NK-92 (cell line): Measurements from ENCODE around the gene SLC22A2.

Experiments used
- DNase-seq: peaks from one replicate; lab custom pipeline; 2025; ENCODE audit not compliant: unreplicated experiment; lab: John Stamatoyannopoulos, UW

Gene SLC22A2

DNA sequence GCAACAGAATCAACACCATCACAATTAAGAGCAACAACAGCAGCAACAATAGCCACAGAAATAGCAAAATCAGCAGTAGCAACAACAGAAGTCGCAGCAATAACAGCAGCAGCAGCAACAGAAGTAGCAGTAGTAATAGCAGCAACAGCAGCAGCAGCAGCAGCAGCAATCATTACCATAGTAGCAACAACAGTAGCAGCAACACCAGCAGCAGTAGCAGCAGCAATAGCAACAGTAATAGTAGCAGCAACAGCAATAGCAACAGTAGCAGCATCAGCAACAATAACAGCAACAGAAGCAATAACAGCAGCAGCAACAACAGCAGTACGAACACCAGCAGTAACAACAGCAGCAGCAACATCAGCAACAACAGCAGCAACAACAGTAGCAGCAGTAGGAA lies 39.8 kb downstream of the SLC22A2 start:
- no peak for DNase-seq

DNA sequence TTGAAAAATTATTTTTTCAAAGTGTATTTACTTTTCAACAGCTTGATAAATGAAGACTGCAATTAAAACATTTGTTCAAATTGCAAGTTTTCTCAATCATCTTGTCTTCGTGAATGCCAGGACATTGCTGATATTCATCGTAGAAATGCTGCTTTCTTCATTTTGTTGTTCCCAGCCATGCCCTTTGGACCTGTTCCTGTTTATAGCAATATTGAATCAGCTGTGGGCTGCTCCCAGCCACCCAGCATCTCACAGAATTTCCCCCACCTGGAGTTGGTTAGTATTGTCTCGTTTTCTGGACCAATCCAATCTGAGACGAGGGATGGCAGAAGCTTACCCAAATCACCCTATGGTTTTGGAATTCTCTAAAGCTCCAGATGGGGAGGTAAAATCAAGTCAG lies 40.8 kb downstream of the SLC22A2 start:
- DNase-seq = no peak

DNA sequence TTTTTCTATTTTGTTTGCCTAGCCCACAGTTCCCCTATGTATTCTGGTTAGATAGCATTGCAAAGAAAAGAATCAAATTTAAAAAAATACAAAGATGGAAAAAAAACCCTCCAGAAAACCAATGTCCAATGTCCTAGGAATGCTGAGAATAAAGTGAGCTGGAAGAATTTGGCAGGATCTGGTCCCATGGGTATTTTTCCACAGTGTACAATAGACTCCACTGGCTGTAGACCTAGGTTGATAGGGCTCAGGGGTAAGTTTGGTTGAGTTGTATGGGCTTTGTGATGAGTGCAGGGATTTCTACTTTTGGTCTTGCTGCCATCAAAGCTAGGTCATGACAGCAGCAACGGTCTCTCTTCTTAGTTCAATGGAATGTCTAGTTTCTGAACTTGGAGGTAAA lies 41.5 kb downstream of the SLC22A2 start:
- DNase-seq = no peak

DNA sequence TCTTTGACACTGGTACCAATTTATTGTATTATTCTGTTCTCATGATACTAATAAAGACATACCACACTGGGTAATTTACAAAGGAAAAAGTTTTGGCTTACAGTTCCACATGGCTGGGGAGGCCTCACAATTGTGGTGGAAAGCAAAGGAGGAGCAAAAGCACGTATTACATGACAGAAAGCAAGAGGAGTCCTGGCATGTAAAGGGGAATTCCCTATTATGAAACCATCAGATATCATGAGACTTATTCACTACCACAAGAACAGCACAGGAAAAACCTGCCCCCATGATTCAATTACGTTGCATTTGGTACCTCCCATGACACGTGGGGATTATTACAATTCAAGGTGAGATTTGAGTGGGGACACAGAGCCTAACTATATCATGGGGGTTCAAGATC lies 43.4 kb downstream of the SLC22A2 start:
- DNase-seq = no peak

DNA sequence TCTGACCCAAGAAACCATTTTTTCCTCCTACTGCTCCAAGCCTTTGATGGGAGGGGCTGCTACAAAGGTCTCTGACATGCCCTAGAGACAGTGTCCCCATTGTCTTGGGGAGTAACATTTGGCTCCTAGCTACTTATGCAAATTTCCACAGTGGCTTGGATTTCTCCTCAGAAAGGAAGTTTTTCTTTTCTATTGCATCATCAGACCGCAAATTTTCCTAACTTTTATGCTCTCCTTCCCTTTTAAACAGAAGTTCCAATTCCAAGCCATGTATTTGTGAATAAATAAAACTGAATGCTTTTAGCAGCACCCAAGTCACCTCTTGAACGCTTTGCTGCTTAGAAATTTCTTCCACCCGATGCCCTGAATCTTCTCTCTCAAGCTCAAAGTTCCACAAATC lies 51.0 kb downstream of the SLC22A2 start:
- no peak for DNase-seq

DNA sequence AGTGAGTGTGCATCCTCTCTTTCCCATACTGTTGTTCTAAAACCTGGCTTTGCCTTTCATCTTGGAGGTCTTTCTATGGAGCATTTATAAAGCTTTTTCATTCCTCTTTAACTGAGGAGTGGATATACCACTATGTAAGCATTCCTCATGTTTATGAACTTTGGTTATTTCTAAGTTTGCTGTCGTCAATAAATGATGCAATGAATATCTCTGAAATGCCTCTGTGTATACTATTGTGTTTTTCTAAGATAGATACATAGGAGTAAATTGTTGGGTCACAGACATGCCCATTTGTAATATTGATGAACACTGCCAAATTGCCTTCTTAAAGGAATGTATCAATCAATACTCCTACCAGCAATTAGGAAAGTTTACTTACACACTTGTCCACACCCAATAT lies 53.9 kb downstream of the SLC22A2 start:
- no peak for DNase-seq

DNA sequence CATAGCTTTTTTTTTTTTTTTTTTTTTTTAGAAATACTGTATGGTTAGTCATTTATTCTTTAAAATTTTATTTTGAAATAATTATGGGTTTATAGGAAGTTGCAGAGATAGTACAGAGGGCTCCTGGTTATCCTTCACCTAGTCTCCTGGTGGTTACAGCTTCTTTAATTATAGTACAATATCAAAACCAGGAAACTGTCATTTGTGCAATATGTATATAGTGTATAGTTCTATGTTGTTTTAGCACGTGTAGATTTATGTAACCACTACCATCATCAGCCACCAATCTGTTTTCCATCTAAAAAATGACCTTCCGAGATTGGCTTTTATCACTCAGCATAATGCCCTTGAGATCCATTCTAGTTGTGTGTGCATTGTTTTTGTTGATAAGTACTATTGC lies 54.7 kb downstream of the SLC22A2 start:
- no peak for DNase-seq

DNA sequence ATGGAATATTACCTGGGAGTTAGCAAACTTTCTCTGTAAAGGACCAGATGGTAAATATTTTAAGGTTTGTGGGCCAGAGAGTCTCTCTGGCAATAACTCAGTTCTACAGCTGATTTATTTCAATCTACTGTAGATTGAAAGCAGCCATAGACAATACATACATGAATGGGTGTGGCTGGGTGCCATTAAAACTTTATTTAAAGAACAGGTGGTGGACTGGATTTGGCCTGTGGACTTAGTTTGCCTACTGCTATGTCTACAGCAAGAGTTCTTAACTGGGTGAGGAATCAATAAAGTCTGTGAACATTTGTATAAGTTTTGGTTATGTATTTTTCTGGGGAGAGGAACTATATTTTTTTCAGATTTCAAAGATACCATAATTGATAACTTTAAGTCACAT lies 55.1 kb downstream of the SLC22A2 start:
- no peak for DNase-seq

DNA sequence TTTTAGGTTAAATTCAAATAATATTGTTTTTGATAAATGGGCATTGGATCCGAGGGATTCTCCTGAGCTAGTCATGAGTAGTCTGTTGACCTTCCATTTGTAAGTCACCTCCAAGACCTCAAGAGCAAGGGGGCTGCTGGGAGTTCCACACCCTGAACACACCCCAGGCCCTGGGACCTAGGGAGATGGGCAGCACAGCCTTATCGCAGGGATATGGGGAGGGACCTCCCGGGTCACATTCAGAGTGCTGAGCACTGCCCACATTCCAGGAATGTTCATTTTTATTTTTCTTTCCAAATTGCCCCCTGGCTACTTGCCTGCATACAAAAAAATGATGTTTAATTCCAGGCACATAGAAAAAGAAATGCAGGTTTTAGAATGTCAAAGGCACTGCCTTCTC lies 55.5 kb downstream of the SLC22A2 start:
- no peak for DNase-seq

DNA sequence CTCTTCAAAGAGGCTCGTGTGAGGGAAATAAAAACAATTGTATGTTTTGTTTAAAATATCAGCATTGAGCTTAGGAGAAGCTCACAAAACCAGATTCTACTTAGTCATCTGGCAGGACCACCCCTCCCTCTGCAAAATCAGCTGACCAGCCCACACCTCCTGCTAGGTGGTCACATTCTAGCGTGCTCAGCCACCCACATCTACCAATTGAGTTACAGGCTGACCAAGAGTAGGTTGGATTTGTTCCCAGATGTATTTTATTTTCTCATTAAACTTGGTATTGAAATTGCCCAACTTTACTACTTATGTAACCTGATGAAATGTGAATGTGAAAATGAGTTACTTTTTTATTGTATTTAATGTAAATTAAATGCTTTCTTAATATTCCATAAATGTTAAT lies 56.2 kb downstream of the SLC22A2 start:
- no peak for DNase-seq

DNA sequence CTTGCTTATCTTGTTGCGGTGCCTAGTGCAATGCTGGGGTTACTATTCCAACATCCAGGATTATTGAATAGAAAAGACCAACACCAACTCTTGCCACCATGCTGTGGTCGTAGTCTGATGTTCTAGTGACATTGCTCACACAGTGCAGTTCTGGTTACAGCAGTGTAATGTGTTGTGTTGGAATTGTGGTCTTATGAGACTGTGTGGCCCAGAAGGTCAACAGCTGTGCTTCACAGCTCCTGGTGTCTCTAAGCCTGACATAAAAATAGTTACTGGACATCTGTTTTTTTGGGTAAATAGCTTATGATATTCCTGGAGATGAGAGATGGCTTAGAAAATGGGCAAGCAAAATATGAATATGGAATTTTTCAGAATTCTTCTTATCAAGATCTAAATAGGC lies 57.6 kb downstream of the SLC22A2 start:
- DNase-seq = no peak

DNA sequence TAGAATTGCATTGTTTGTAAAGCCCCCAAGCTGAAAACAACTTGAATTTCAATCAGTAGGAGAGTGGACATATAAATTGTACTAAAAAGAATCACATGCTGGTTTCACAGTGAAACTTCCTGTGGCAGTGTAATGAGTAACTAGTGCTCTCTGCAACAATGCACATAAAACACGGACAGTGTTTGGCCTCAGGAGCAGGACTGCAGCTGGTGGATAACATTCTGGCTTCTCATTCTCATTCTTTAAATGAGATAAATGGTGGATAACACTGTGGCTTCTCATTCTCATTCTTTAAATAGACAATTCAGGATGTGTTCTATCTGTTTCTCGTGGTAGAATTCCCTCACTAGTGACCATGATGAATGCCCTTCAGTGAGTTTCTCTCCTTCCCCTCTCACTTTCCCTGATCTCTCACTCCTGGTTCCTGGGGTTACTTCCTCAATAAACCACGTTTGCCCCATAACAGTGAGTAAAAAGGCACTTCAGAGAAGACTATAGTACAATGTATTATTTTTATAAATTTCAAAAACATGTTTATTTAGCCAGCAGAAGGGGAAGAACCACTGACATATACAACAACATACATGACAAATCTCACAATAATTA lies 59.9 kb downstream of the SLC22A2 start:
- DNase-seq = no peak

DNA sequence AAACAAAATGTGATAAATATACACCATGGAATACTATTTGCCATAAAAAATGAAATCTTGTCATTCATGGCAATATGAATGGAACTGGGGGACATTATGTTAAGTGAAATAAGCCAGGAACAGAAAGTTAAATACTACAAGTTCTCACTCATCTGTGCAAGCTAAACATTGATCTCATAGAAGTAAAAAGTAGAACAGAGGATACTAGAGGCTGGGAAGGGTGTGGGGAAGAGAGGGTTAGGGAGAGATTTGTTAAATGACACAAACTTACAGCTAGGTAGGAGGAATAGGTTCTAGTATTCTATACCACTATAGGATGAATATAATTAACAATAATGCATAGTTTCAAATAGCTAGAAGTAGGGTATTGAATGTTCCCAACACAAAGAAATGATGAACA lies 61.0 kb downstream of the SLC22A2 start:
- DNase-seq = no peak

DNA sequence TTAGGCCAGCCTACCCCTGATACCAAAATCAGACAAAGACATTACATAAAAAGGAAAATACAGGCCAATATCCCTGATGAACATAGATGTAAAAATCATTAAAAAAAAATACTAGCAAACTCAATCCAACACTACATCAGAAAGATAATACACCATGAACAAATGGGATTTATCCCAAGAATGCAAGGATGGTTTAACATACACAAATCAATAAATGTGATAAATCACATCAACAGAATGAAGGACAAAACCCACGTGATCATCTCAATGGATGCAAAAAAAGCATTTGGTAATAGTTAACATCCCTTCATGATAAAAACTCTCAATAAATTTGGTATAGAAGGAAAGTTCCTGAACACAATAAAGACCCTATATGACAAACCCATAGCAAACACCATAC lies 63.8 kb downstream of the SLC22A2 start:
- no peak for DNase-seq

DNA sequence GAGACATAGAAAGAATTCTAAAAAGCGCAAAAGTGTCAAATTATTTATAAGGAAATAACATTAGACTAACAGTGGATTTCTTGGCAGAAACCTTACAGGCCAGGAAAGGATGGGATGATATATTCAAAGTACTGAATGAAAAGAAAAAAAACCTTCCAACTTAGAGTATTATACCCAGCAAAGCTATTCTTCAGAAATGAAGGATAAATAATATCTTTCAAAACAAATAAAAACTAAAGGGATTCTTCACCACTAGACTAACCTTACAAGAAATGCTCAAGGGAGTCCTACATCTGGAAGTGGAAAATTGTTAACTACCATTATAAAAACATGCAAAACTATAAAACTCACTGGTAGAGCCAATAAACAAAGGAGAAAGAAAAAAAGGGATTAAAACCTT lies 65.8 kb downstream of the SLC22A2 start:
- no peak for DNase-seq

DNA sequence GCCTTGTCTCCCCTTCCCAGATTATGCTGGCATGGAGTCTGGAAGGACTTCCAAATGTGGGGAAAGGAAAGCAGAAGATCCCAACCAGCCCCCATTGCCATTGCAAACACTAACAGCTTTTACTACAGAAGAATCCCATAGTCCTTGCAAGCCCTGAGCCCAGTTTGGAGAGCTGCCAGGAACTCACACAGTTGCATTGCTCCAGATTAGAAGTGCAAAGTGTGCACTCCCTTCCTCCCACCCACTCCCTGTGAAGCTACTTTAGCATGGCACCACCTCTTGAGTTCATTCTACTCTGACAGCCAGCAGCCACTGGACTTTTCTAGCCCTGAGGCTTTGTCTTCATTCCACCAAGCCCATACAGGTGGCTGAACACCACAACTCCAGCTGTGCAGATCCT lies 67.6 kb downstream of the SLC22A2 start:
- DNase-seq = no peak

DNA sequence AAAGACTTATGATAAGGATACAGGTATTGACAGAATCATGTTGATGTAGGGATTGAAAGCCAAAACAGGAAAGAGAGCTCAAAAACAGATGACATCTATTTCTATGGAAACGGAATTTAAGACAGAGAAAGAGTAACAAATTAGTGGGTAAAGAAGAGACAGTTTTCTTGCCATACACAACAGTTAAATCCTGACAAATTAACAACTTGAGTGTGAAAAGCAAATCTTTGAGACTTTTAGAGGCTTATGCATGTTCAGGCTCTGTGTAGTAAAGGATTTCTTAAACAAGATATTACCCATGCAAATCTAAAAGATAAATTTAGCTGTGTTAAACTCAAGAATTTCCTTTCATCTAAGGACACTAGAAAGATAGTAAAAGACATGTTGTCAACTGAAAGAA lies 68.5 kb downstream of the SLC22A2 start:
- DNase-seq = no peak

DNA sequence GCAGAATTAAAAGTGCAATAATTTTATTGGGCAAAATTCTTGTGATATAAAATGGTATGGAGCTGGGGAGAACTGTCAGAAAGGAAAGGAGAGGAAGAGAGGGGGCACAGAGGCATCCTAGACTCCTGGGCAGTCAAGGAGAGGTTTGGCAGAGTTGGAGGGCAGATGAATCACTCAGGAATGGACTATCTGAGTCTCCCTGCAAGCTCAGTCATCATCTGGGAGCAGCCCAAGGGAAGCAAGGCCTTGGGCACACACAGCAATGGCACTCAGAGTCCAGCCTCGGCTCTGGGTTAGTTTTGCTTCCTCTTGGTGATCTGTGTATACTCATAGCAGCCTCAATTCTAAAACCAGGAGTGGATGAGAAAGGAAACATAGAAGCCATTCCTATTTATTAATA lies 69.8 kb downstream of the SLC22A2 start:
- DNase-seq = no peak

DNA sequence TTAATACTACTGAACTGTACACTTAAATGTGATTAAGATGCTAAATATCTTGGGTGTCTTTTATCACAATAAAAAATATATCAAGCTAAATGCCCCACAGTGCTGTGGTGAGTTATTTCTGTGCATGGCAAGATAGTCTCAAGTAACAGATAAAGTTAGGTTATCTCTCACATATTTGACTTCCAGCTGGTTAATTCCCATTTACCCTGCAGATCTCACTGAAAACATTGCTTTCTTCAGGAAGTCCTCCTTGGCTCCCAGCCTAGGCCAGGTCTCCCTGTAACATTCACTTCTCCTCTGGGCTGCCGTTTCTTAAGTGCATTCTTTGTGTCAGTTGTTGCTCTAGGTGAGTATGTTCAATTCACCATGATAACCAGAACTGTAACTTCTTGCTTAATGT lies 77.9 kb downstream of the SLC22A2 start:
- no peak for DNase-seq

DNA sequence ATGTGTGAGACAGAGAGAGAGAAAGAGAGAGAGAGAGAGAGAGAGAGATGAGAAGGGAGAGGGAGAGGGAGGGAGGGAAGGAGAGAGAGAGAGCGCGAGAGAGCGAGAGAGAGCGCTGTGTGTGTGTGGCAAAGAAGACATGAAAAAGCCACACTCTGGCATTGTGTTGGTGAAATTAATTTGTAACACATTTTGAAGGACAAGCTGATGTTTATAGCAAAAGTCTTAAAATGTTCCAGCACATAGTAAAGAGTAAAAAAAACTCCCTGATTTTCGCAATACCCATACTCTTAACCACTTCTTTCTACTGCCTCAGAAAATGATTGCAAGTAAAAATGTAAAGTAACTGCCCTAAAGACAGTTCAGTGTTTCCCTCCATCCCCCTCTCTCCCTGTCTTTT lies 80.3 kb downstream of the SLC22A2 start:
- no peak for DNase-seq

DNA sequence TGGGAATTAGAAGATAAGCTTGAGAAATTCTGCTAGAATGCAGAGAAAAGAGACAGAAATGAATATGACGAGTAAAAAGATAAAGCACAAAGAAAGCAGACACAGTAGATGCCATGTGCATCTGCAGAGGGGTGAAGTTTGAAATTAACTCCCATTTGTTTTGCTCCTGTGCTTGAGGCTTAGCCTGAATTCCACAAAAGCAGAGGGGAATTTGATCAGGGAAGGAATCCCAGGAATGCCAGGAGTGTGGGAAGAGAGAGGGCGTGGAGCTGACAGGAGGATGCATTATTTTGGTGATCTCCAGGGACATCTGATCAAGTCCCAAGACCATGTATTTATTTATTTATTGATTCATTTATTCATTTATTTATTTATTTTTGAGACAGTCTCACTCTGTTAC lies 81.4 kb downstream of the SLC22A2 start:
- DNase-seq = no peak

DNA sequence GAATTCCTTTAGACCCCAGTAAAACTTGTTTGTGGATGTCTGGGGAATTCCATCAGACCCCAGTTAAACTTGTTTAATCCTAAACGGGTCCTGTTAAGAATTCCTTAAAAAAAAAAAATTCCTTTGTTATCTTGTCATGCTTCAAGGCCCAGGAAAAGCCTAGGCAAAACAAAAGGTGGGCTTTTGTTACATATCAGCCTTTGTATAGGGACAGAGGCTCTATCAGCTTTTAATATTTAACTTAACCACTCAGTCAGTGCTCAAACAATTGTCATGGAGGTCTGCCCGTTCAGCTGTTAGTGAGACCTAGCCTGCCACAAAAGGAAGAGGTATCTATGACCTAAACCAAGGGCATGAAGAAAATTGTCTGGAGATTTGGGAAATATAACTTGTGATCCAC lies 83.9 kb downstream of the SLC22A2 start:
- DNase-seq = no peak

DNA sequence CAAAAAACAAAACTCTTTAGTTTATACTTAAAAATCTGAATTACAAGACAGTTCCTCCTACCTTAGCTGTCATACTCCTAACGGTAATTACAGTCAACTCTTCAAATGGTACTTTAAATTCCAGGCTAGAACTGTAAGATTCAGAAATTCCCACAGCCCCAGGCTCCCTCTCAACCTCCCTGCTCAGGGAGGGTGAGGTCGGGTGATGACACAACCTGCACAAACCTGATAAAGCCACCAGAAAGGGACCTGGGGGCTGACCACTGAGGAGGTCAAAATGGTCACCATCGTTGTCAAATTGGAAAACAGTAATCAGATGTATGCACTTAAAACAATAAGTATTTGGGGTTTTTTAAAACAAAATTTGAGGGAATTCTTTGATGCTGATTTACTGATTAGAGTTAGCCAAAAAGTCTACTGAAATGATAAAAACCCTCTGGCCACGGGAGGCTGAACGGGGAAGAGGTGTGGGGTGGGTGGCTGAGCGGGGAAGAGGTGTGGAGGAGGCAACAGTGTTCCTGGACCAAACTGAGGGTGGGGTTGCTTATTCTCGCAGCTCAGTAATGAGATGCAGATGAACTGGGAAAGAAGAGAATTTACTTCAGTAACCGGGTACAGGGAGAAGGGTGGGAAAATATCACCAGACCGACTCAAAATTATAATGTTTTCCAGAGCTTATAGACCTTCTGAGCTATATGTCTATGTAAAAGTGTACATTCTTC lies 84.7 kb downstream of the SLC22A2 start:
- DNase-seq = no peak
